ENCODE measurements around the gene PHYKPL. TPM values are rescaled to one million over a fixed set of nuclear protein-coding genes. Genes with fewer than 3 reads are reported as not detected.

Gene PHYKPL
- total and polyA plus RNA-seq, 11 donors = 21.3 to 56.2 (median 38.6) TPM

DNA sequence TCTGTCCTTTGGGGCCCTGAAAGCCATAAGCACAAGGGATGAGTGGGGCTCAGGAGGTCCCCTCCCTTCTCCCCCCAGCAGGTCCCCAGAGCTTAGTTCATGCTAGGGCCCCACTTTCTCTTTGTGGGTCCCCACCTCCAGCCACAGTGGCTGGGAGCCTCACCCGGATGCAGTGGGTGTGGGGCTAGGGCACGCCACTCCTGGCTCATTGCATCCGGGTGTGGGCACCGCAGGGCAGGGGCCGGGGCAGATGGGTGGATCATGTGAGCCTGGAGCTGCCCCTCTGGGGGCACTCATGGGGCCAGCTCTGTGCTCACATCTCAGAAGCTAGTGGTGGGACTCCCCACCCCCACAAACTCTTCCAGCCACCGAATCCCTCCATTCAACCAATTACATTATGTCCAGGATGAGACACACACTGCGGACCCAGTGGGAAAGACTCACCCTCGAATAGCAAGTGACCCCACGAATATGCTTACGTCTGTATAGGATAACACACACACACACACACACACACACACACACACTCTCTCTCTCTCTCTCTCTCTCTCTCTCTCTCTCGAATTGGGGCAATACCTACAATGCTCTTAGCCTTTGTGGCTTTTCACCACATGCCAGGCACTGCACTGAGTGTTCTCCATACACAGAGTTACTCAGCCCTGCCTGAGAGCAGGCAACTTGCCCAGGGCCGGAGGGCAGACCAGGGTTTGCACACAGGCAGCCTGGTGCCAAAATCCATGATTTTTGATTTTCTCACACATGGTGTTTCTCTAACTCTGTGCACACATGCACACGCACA is 16.8 kb upstream of the PHYKPL start:
- ATAC-seq = peak; percentile 55 to 85 (median 80)

DNA sequence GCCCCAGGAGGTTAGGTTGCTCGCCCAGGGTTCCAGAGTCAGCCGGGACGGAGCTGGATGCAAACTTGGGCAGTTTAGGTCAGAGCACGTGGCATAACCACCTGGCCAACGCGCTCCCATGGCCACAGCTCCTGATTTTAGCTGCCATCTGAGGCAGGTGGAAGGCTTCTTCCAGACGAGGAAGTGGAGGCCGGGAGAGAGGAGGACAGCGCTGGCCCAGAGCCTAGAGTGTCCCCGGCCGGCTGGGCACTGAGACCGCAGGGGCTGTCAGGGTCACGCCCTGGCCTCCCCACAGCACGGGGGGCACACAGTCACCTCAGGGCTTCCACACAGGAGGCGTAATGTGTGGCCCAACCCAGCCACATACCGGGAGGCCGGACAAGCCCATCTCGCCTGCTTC is 16.1 kb upstream of the PHYKPL start:
- intact Hi-C loops (cut with DNase I) = no loop called here
- Histone ChIP-seq H3K4me1 (peaks cover 0 to 12% (median 0%) of the 10 kb centered on the region in 12 donors), H3K9me3 (no peaks in the 10 kb centered on the region), H3K27me3 (no peaks in the 10 kb centered on the region), H3K4me3 (no peak overlapping the region), H3K36me3 (no peaks in the 10 kb centered on the region), H3K27ac (no peak overlapping the region)
- DNase-seq (no peak), ATAC-seq (no peak)
- 86 to 97% (median 90%) methylated on average over 8 to 18 of the region's 18 CpGs for WGBS, 4 donors
- TF ChIP-seq POLR2A (IDR thresholded peaks at IDR 0.05) = no peak
- no peak for TF ChIP-seq CTCF (IDR thresholded peaks at IDR 0.05)

More for the DNA sequence above, 16.8 kb upstream of the PHYKPL start:
- TF ChIP-seq CTCF (IDR thresholded peaks at IDR 0.05) (no peak), POLR2A (IDR thresholded peaks at IDR 0.05) (no peak)
- DNase-seq = peak in 1 of 5 donors; percentile 72
- WGBS, 4 donors = 65 to 79% (median 72%) methylated on average over 12 to 13 of the region's 13 CpGs
- no peaks in the 10 kb centered on the region for H3K36me3 ChIP-seq
- H3K4me1 ChIP-seq = peaks cover 0 to 12% (median 0%) of the 10 kb centered on the region in 12 donors
- no peaks in the 10 kb centered on the region for H3K27me3 ChIP-seq
- no peak overlapping the region for H3K4me3 ChIP-seq
- intact Hi-C loops (cut with DNase I) = no loop called here
- no peaks in the 10 kb centered on the region for H3K9me3 ChIP-seq
- no peak overlapping the region for H3K27ac ChIP-seq

GRCh38 chr5:178247481-178248456 is 15.2 kb upstream of the PHYKPL start:
- Histone ChIP-seq H3K36me3 (no peaks in the 10 kb centered on the region), H3K4me1 (peaks cover 0 to 12% (median 0%) of the 10 kb centered on the region in 12 donors), H3K9me3 (no peaks in the 10 kb centered on the region), H3K27me3 (no peaks in the 10 kb centered on the region), H3K4me3 (no peak overlapping the region), H3K27ac (no peak overlapping the region)
- ATAC-seq (no peak), DNase-seq (no peak)
- intact Hi-C loops (cut with DNase I) = no loop called here
- no peak for TF ChIP-seq POLR2A (IDR thresholded peaks at IDR 0.05)
- TF ChIP-seq CTCF (IDR thresholded peaks at IDR 0.05) = no peak
- 78 to 83% (median 81%) methylated on average over 16 to 24 of the region's 24 CpGs for WGBS, 4 donors
